ENCODE measurements around the gene CLTB.

CLTB gene

GRCh38 chr5:176381979-176382378 is 34.4 kb downstream of the CLTB start:
- ChIA-PET POLR2A (interaction anchor here (0.9 kb wide), 1 partner anchor 66 kb away, joined by 3 read pairs; the partner anchor contains the start of gene FAF2), CTCF (no interaction called here)
- DNase-seq (ENCODE audit: extremely low spot score), result no peak
- TF ChIP-seq FOXM1 (IDR thresholded peaks at IDR 0.05; ENCODE audit: borderline replicate concordance) (no peak), L3MBTL2 (conservative IDR thresholded peaks at IDR 0.05) (no peak), FOXK2 (IDR thresholded peaks at IDR 0.05) (no peak), LEF1 (IDR thresholded peaks at IDR 0.05; ENCODE audit: borderline replicate concordance) (no peak), ARNT (IDR thresholded peaks at IDR 0.05) (no peak), FOXA1 (IDR thresholded peaks at IDR 0.05) (no peak), SUZ12 (IDR thresholded peaks at IDR 0.05) (no peak), PKNOX1 (IDR thresholded peaks at IDR 0.05) (no peak), ELF4 (IDR thresholded peaks at IDR 0.05) (no peak), CTBP1 (IDR thresholded peaks at IDR 0.05; ENCODE audit: borderline replicate concordance) (no peak), SP1 (IDR thresholded peaks at IDR 0.05) (no peak), NFRKB (IDR thresholded peaks at IDR 0.05) (no peak), HDGF (IDR thresholded peaks at IDR 0.05; ENCODE audit: borderline replicate concordance) (no peak), TARDBP (IDR thresholded peaks at IDR 0.05) (no peak)

GRCh38 chr5:176381423-176381822 is 34.9 kb downstream of the CLTB start:
- ChIA-PET CTCF (no interaction called here), POLR2A (interaction anchor here (0.9 kb wide), 1 partner anchor 66 kb away, joined by 3 read pairs; the partner anchor contains the start of gene FAF2)
- no peak for DNase-seq (ENCODE audit: extremely low spot score)
- TF ChIP-seq FOXA1 (IDR thresholded peaks at IDR 0.05) (no peak), FOXK2 (IDR thresholded peaks at IDR 0.05) (no peak), ELF4 (IDR thresholded peaks at IDR 0.05) (no peak), ARNT (IDR thresholded peaks at IDR 0.05) (no peak), HDGF (IDR thresholded peaks at IDR 0.05; ENCODE audit: borderline replicate concordance) (no peak), SP1 (IDR thresholded peaks at IDR 0.05) (no peak), NFRKB (IDR thresholded peaks at IDR 0.05) (no peak), FOXM1 (IDR thresholded peaks at IDR 0.05; ENCODE audit: borderline replicate concordance) (no peak), CTBP1 (IDR thresholded peaks at IDR 0.05; ENCODE audit: borderline replicate concordance) (no peak), LEF1 (IDR thresholded peaks at IDR 0.05; ENCODE audit: borderline replicate concordance) (no peak), BHLHE40 (IDR thresholded peaks at IDR 0.05; ENCODE audit: borderline replicate concordance) (no peak), TARDBP (IDR thresholded peaks at IDR 0.05) (no peak), L3MBTL2 (conservative IDR thresholded peaks at IDR 0.05) (no peak), PKNOX1 (IDR thresholded peaks at IDR 0.05) (no peak), SUZ12 (IDR thresholded peaks at IDR 0.05) (no peak), ZNF384 (IDR thresholded peaks at IDR 0.05) (no peak)

- TF ChIP-seq FOXK2 (IDR thresholded peaks at IDR 0.05) (no peak), HDGF (IDR thresholded peaks at IDR 0.05; ENCODE audit: borderline replicate concordance) (no peak), LEF1 (IDR thresholded peaks at IDR 0.05; ENCODE audit: borderline replicate concordance) (no peak), SUZ12 (IDR thresholded peaks at IDR 0.05) (no peak)
- CTCF ChIA-PET, result interaction anchor here (0.6 kb wide), 1 partner anchor 25 kb away, joined by 3 read pairs; no protein-coding TSS in a partner anchor
- POLR2A ChIA-PET, result no interaction called here
- no peak for DNase-seq (ENCODE audit: extremely low spot score)
Observed at GRCh38 chr5:176379881-176380280, 36.5 kb downstream of the CLTB start.

- POLR2A ChIA-PET, result interaction anchor here (1.8 kb wide), 1 partner anchor 75 kb away, joined by 5 read pairs; the partner anchor contains the start of gene FAF2
- TF ChIP-seq FOXM1 (IDR thresholded peaks at IDR 0.05; ENCODE audit: borderline replicate concordance) (no peak), CTBP1 (IDR thresholded peaks at IDR 0.05; ENCODE audit: borderline replicate concordance) (no peak), NFRKB (IDR thresholded peaks at IDR 0.05) (no peak), SP1 (IDR thresholded peaks at IDR 0.05) (no peak), LEF1 (IDR thresholded peaks at IDR 0.05; ENCODE audit: borderline replicate concordance) (no peak), HDGF (IDR thresholded peaks at IDR 0.05; ENCODE audit: borderline replicate concordance) (no peak), FOXA1 (IDR thresholded peaks at IDR 0.05) (no peak), ZNF384 (IDR thresholded peaks at IDR 0.05) (no peak), TARDBP (IDR thresholded peaks at IDR 0.05) (no peak), BHLHE40 (IDR thresholded peaks at IDR 0.05; ENCODE audit: borderline replicate concordance) (no peak), L3MBTL2 (conservative IDR thresholded peaks at IDR 0.05) (no peak), PKNOX1 (IDR thresholded peaks at IDR 0.05) (no peak), SUZ12 (IDR thresholded peaks at IDR 0.05) (no peak), ELF4 (IDR thresholded peaks at IDR 0.05) (no peak), ARNT (IDR thresholded peaks at IDR 0.05) (no peak), FOXK2 (IDR thresholded peaks at IDR 0.05) (no peak)
- DNase-seq (ENCODE audit: extremely low spot score), result no peak
- CTCF ChIA-PET, result no interaction called here
Observed at GRCh38 chr5:176373100-176373818, 43.1 kb downstream of the CLTB start.

- POLR2A ChIA-PET, result interaction anchor here (1.6 to 1.8 kb wide), 2 partner anchors 10 to 76 kb away, joined by 4 to 5 read pairs; partner anchors contain the start of gene FAF2
- no peak for DNase-seq (ENCODE audit: extremely low spot score)
- TF ChIP-seq L3MBTL2 (conservative IDR thresholded peaks at IDR 0.05) (no peak), TARDBP (IDR thresholded peaks at IDR 0.05) (no peak), PKNOX1 (IDR thresholded peaks at IDR 0.05) (no peak), SUZ12 (IDR thresholded peaks at IDR 0.05) (no peak), FOXA1 (IDR thresholded peaks at IDR 0.05) (no peak), ELF4 (IDR thresholded peaks at IDR 0.05) (no peak), BHLHE40 (IDR thresholded peaks at IDR 0.05; ENCODE audit: borderline replicate concordance) (no peak), FOXK2 (IDR thresholded peaks at IDR 0.05) (no peak), ZNF384 (IDR thresholded peaks at IDR 0.05) (no peak), CTBP1 (IDR thresholded peaks at IDR 0.05; ENCODE audit: borderline replicate concordance) (no peak), SP1 (IDR thresholded peaks at IDR 0.05) (no peak), LEF1 (IDR thresholded peaks at IDR 0.05; ENCODE audit: borderline replicate concordance) (no peak), HDGF (IDR thresholded peaks at IDR 0.05; ENCODE audit: borderline replicate concordance) (no peak), NFRKB (IDR thresholded peaks at IDR 0.05) (no peak)
- CTCF ChIA-PET, result no interaction called here
Observed at GRCh38 chr5:176371621-176372539, 44.5 kb downstream of the CLTB start.
